ENCODE data around the gene PHACTR2.
"Not testable (repeated sequence)": the region's sequence is repeated elsewhere in the genome, so short reads cannot be mapped to it uniquely, and the experiment has no call there.

PHACTR2 gene

DNA sequence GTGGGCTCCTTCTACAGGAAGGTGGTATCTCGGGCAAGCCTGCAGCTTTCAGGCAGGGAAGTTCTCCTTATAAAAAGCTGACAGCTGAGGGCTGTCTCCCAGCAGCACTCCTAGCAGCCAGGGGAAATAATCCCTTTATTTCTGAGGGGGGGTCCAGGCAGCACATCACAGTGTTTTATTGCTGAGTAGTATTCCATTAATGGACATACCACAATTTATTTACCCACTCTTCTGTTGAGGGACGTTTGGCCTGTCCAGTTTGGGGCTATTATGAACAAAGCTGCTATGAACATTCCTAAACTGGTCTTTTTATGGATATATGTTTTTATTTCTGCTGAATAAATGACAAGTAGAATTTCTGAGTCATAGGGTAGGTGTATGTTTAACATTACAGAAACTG is 20.0 kb upstream of the PHACTR2 start:
- DNase-seq (ENCODE audit: extremely low spot score) = no peak
- CTCF ChIA-PET = interaction anchor here (1.2 kb wide), 1 partner anchor 21 kb away, joined by 3 read pairs; no protein-coding TSS in a partner anchor
- POLR2A ChIA-PET = no interaction called here

DNA sequence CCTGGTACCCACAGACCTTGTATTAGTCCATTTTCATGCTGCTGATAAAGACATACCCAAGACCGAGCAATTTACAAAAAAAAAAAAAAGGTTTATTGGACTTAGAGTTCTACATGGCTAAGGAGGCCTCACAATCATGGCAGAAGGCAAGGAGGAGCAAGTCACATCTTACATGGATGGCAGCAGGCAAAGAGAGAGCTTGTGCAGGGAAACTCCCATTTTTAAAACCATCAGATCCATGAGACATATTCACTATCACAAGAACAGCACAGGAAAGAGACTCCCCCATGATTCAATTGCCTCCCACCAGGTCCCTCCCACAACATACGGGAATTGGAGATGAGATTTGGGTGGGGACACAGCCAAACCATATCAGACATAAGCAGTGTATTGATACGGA is 17.6 kb upstream of the PHACTR2 start:
- DNase-seq (ENCODE audit: extremely low spot score); POLR2A ChIA-PET; CTCF ChIA-PET: not testable (repeated sequence)

More for the DNA sequence above, 20.0 kb upstream of the PHACTR2 start:
- TF ChIP-seq, protein P1, sequence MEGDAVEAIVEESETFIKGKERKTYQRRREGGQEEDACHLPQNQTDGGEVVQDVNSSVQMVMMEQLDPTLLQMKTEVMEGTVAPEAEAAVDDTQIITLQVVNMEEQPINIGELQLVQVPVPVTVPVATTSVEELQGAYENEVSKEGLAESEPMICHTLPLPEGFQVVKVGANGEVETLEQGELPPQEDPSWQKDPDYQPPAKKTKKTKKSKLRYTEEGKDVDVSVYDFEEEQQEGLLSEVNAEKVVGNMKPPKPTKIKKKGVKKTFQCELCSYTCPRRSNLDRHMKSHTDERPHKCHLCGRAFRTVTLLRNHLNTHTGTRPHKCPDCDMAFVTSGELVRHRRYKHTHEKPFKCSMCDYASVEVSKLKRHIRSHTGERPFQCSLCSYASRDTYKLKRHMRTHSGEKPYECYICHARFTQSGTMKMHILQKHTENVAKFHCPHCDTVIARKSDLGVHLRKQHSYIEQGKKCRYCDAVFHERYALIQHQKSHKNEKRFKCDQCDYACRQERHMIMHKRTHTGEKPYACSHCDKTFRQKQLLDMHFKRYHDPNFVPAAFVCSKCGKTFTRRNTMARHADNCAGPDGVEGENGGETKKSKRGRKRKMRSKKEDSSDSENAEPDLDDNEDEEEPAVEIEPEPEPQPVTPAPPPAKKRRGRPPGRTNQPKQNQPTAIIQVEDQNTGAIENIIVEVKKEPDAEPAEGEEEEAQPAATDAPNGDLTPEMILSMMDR (IDR thresholded peaks at IDR 0.05; ENCODE audit: control extremely low read depth, extremely low read depth, low read depth, missing control alignments) = no peak

DNA sequence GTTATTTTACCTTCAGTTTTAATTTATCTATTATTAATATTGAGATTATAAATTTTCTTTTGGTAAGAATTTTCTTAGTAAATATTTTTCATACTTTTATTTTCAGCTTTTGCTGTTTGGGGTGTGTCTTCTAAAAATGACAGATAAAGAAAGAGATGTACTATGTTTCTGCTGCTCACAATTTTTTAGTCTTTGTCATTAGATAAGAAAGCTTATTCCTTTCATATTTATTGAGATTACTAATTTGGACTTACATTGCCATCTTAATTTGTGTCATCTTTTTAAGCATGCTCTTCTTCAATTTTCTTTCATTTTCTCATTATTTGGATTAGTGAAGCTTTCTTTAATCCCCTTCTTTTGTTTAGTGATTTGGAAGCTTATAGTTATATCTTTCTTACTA is 13.6 kb upstream of the PHACTR2 start:
- ChIA-PET POLR2A (no interaction called here), CTCF (interaction anchor here (1.5 to 1.8 kb wide), 2 partner anchors 13 to 33 kb away, joined by 3 to 5 read pairs; no protein-coding TSS in a partner anchor)
- TF ChIP-seq, protein P1 (IDR thresholded peaks at IDR 0.05; ENCODE audit: control extremely low read depth, extremely low read depth, low read depth, missing control alignments) = no peak
- no peak for DNase-seq (ENCODE audit: extremely low spot score)

DNA sequence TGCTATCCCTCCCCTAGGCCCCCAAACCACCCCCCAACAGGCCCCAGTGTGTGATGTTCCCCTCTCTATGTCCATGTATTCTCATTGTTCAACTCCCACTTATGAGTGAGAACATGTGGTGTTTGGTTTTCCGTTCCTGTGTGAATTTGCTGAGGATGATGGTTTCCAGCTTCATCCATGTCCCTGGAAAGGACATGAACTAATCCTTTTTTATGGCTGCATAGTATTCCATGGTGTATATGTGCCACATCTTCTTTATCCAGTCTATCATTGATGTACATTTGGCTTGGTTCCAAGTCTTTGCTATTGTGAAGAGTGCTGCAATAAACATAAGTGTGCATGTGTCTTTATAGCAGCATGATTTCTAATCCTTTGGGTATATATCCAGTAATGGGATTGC is 11.8 kb upstream of the PHACTR2 start:
- CTCF ChIA-PET, POLR2A ChIA-PET: not testable (repeated sequence)

DNA sequence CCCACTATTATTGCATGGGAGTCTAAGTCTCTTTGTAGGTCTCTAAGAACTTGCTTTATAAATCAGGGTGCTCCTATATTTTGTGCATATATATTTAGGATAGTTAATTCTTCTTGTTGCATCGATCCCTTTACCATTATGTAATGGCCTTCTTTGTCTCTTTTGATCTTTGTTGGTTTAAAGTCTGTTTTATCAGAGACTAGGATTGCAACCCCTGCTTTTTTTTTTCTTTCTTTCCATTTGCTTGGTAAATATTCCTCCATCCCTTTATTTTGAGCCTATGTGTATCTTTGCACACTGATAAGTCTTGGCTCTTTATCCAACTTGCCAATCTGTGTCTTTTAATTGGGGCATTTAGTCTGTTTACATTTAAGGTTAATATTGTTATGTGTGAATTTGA is 8.3 kb upstream of the PHACTR2 start:
- CTCF ChIA-PET; DNase-seq (ENCODE audit: extremely low spot score); POLR2A ChIA-PET: not testable (repeated sequence)

More for the DNA sequence above, 11.8 kb upstream of the PHACTR2 start:
- DNase-seq (ENCODE audit: extremely low spot score) = not testable (repeated sequence)

DNA sequence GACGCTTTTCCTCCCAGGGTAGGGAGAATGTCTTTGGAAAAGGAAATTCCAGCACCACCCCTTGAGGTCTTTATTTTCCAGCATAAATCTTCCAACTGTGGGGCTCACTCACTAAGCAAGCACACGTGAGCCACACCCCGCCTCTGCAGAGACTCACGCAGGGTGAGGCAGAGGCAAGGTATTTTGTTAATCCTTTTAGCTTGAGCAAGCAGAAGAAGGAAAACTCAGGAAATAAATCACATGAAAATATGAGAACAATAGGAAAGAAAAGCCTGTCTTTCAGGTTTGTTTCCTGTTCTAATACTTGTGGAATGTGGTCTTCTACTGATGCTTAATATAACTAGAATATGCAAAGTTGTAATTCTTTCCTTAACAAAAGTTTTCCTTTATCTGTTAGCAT is 4.1 kb upstream of the PHACTR2 start:
- DNase-seq (ENCODE audit: extremely low spot score) = no peak
- ChIA-PET POLR2A (no interaction called here), CTCF (no interaction called here)
- TF ChIP-seq, protein P1 (IDR thresholded peaks at IDR 0.05; ENCODE audit: control extremely low read depth, extremely low read depth, low read depth, missing control alignments) = no peak

DNA sequence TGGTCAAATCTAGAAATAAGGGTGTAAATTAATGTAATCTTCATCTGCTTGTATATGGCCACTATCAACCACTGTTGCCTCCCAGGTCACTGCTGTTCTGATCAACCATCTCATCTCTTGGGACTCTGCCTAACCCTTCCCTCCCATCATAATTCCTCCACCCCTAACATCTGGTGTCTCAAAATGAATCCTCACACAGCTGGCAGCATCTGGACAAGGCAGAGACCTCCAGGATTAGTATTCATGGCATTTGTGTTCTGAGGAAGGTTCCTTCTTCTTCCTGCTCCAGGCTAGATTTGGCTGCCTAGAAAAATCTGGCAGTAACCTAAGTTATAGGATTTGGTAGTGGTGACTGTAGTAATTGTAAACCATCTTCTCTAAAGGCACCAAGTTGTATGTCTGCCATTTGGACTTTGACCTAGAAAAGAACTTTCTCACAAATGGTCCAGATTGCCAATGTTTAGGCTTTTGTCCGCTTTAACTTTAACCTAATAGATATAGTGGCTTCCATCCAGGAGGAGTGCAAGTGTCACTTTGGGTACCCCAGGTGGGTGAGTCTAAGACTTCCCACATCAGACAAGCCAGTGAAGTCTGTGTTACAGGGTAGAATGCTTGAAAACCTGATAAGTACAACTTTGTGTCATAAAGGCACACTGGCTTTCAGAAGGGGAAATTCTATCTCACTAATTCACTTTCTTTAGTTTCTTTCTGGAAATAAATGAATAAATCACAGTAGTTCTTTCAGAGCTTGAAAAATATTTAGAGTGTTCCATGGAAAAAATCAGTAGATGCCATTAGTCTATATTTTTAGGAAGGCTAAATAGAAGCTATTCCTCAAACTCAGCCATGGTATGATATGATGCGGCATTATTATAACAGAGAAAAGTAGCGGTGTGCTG is 3.0 kb upstream of the PHACTR2 start:
- no peak for DNase-seq (ENCODE audit: extremely low spot score)
- ChIA-PET POLR2A (no interaction called here), CTCF (no interaction called here)
- TF ChIP-seq, protein P1 (IDR thresholded peaks at IDR 0.05; ENCODE audit: control extremely low read depth, extremely low read depth, low read depth, missing control alignments) = no peak

DNA sequence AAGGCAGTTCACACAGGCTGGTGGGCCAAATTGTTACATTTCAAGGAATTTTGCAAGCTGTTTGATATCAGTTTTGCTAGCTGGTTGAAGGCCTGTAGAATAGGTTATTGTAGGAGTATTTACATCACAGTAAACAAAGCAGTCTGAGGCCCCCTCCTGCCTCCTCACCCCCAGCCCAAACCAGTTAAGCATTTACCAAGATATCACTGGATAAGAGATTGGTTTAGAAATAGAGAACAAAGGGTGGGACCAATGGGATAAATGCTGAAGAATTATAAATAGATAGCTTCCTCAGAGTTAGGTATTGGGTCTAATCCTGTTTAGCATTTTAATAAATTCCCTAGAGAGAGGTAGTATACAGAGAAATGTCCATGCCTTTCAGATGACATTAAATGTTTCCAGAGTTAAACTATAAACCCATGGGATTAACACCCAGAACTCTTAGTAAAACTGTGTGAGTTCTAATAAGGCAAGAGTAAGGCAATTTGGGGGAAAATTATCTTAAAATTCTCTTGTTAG is 2.3 kb upstream of the PHACTR2 start:
- POLR2A ChIA-PET = no interaction called here

More for the DNA sequence above, 2.3 kb upstream of the PHACTR2 start:
- TF ChIP-seq, protein P1 (IDR thresholded peaks at IDR 0.05; ENCODE audit: control extremely low read depth, extremely low read depth, low read depth, missing control alignments) = no peak
- DNase-seq (ENCODE audit: extremely low spot score) = no peak
- CTCF ChIA-PET = no interaction called here
